Panc1 (cell line): Measurements from ENCODE around the gene SLC6A17. TPM values are rescaled to one million over a fixed set of nuclear protein-coding genes. Genes with fewer than 3 reads are reported as not detected.

Source experiments
- ATAC-seq: fragments of 200-7000 bp; cut with Tn5 transposase; 2 replicates; pipeline ENCODE4 v1.9.1; 2020; ENCODE audit warnings: mild to moderate bottlenecking, moderate library complexity
- BruUV-seq: library from RNA; stranded (reverse); fragments of 400-500 nt; replicated peaks from 2 replicates; lab custom pipeline; 2021; lab: Mats Ljungman, UMichigan
- CTCF ChIA-PET: fragments of 300-600 bp; sonication (Branson Sonifier 250); formaldehyde crosslinking; loops from one replicate; lab custom pipeline; 2022; ENCODE audit warnings: antibody characterized with exemption; lab: Charles Lee
- POLR2A ChIA-PET: fragments of 300-600 bp; sonication (Branson Sonifier 250); formaldehyde crosslinking; loops from one replicate; lab custom pipeline; 2022; ENCODE audit warnings: antibody characterized with exemption; lab: Charles Lee
- DNase-seq: peaks from one replicate; pipeline ENCODE4 v3.0.0-alpha.2; 2010; ENCODE audit warnings: low read depth, low spot score
- H3K27ac ChIP-seq: 2 replicates; pipeline ENCODE4 v1.5.1; 2011; ENCODE audit warnings: mild to moderate bottlenecking, low read length, inconsistent platforms
- H3K27me3 ChIP-seq: fragments of 200-500 bp; sonication (Bioruptor generic); 2 replicates; pipeline ENCODE4 v1.6.0; 2014; ENCODE audit warnings: low read length, inconsistent platforms; ENCODE audit not compliant: control insufficient read depth, insufficient read depth
- H3K36me3 ChIP-seq: fragments of 200-500 bp; sonication (Bioruptor generic); 2 replicates; pipeline ENCODE4 v1.5.1; 2014; ENCODE audit warnings: inconsistent platforms, mild to moderate bottlenecking, low read length, moderate library complexity; ENCODE audit not compliant: control insufficient read depth, insufficient read depth
- H3K4me1 ChIP-seq: 2 replicates; pipeline ENCODE4 v1.5.1; 2011; ENCODE audit warnings: inconsistent platforms, mild to moderate bottlenecking, low read length, moderate library complexity; ENCODE audit not compliant: control insufficient read depth, insufficient read depth
- H3K4me3 ChIP-seq, 2 experiments: 2 replicates each; pipeline ENCODE4 v1.5.1; 2011 to 2012; ENCODE audit warnings: low read depth in 2 of 2, low read length in 2 of 2, mild to moderate bottlenecking in 2 of 2, inconsistent platforms in 1 of 2, moderate library complexity in 1 of 2
- H3K9me3 ChIP-seq: fragments of 200-500 bp; sonication (Bioruptor generic); 2 replicates; pipeline ENCODE4 v1.5.1; 2014; ENCODE audit warnings: low read depth, mild to moderate bottlenecking, inconsistent platforms, low read length, moderate library complexity; ENCODE audit not compliant: control insufficient read depth, insufficient read depth
- POLR2AphosphoS5 ChIP-seq: IDR thresholded peaks from 2 replicates; pipeline ENCODE4 v1.6.1; 2012; ENCODE audit warnings: mild to moderate bottlenecking, low read depth, low read length, moderate library complexity
- SIN3A ChIP-seq: IDR thresholded peaks from 2 replicates; pipeline ENCODE4 v1.6.1; 2012; ENCODE audit warnings: low read depth, mild to moderate bottlenecking, low read length, moderate library complexity, borderline replicate concordance; ENCODE audit not compliant: insufficient read depth
- TCF7L2 ChIP-seq: IDR thresholded peaks from 2 replicates; pipeline ENCODE4 v1.6.1; 2011; ENCODE audit warnings: mild to moderate bottlenecking, low read depth, low read length, inconsistent platforms
- in situ Hi-C: cut with HindIII; loops from 2 replicates; pipeline ENCODE4 v1.10.0; 2016; ENCODE audit warnings: low sequenced_read_pairs, low pct_unique_long_range_greater_than_20kb
- intact Hi-C: fragments of 100-400 bp; cut with micrococcal nuclease; formaldehyde crosslinking; loops from one replicate; pipeline ENCODE4 v1.10.0; 2022; ENCODE audit not compliant: unreplicated experiment
- total RNA-seq: library from RNA; stranded (reverse); gene quantifications from one replicate; pipeline ENCODE4 v1.2.1, GENCODE V29; 2021; ENCODE audit not compliant: unreplicated experiment
- TF ChIP-seq, protein P1 (sequence below), 2 experiments: IDR thresholded peaks; 2 replicates each; pipeline ENCODE4 v1.6.1; 2011 to 2012; ENCODE audit warnings: low read depth in 2 of 2, control low read depth in 1 of 2, low read length in 1 of 2, mild to moderate bottlenecking in 1 of 2, moderate library complexity in 1 of 2; ENCODE audit not compliant: insufficient read depth in 1 of 2
- TF ChIP-seq, protein P2 (sequence below): fragments of 450-650 bp; IDR thresholded peaks from 2 replicates; pipeline ENCODE4 v1.5.1; 2017; ENCODE audit warnings: mild to moderate bottlenecking

SLC6A17 gene
- total RNA-seq, 1 experiment from 2014 or later = 5.7 TPM

DNA sequence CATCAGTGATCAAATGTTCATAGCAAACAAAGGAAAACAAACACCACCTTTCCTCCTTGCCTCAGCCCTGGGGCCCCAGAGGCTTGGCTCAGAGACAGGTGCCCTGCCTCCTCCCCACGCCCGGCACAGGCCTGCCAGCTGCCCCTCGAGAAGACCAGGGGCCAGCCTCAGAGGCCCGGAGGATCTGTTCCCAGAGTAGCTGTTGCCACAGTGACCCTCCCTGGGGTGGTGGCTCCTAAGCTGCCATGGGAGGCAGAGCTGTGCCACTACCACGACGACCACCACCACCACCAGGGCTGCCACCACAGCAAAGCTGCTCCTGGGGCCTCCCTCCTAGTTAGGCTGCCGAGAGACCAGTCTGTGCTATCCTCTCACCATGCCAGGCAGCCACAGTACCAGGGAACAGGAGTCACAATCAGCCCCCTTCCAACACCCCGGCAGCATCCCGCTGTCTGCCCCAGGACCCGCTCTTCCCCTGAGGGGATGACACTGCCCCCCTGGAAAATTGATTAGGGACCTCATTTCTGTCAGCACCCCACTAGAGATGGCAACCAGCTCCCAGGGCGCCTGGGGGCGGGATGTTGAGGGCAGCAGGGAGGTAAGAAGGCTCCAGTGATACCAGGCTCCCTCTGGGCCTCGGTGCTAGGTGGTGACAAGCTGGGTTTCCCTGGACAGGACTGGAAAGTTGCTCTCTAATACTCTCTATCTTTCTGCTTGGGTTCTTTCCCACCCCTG, 90.3 kb downstream of the SLC6A17 start:
- DNase-seq (no peak), ATAC-seq (no peak)
- Histone ChIP-seq H3K4me3 (no peak overlapping the region), H3K9me3 (no peaks in the 10 kb centered on the region), H3K27ac (no peak overlapping the region), H3K27me3 (no peaks in the 10 kb centered on the region), H3K36me3 (no peaks in the 10 kb centered on the region), H3K4me1 (peaks cover under 1% of the 10 kb centered on the region; the same call in 1 of the 2 replicates)
- ChIA-PET POLR2A (interaction anchor here (0.8 kb wide), 1 partner anchor 20 kb away, joined by 3 read pairs; no protein-coding TSS in a partner anchor), CTCF (interaction anchor here (0.6 kb wide), 1 partner anchor 204 kb away, joined by 6 read pairs; no protein-coding TSS in a partner anchor)
- TF ChIP-seq SIN3A = no peak
- TF ChIP-seq, protein P1, sequence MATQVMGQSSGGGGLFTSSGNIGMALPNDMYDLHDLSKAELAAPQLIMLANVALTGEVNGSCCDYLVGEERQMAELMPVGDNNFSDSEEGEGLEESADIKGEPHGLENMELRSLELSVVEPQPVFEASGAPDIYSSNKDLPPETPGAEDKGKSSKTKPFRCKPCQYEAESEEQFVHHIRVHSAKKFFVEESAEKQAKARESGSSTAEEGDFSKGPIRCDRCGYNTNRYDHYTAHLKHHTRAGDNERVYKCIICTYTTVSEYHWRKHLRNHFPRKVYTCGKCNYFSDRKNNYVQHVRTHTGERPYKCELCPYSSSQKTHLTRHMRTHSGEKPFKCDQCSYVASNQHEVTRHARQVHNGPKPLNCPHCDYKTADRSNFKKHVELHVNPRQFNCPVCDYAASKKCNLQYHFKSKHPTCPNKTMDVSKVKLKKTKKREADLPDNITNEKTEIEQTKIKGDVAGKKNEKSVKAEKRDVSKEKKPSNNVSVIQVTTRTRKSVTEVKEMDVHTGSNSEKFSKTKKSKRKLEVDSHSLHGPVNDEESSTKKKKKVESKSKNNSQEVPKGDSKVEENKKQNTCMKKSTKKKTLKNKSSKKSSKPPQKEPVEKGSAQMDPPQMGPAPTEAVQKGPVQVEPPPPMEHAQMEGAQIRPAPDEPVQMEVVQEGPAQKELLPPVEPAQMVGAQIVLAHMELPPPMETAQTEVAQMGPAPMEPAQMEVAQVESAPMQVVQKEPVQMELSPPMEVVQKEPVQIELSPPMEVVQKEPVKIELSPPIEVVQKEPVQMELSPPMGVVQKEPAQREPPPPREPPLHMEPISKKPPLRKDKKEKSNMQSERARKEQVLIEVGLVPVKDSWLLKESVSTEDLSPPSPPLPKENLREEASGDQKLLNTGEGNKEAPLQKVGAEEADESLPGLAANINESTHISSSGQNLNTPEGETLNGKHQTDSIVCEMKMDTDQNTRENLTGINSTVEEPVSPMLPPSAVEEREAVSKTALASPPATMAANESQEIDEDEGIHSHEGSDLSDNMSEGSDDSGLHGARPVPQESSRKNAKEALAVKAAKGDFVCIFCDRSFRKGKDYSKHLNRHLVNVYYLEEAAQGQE (IDR thresholded peaks at IDR 0.05; ENCODE audit: insufficient read depth in 1 of 2, low read depth in 2 of 2, low read length in 1 of 2) = no peak
- no peak for TF ChIP-seq TCF7L2
- TF ChIP-seq, protein P2, sequence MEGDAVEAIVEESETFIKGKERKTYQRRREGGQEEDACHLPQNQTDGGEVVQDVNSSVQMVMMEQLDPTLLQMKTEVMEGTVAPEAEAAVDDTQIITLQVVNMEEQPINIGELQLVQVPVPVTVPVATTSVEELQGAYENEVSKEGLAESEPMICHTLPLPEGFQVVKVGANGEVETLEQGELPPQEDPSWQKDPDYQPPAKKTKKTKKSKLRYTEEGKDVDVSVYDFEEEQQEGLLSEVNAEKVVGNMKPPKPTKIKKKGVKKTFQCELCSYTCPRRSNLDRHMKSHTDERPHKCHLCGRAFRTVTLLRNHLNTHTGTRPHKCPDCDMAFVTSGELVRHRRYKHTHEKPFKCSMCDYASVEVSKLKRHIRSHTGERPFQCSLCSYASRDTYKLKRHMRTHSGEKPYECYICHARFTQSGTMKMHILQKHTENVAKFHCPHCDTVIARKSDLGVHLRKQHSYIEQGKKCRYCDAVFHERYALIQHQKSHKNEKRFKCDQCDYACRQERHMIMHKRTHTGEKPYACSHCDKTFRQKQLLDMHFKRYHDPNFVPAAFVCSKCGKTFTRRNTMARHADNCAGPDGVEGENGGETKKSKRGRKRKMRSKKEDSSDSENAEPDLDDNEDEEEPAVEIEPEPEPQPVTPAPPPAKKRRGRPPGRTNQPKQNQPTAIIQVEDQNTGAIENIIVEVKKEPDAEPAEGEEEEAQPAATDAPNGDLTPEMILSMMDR = no peak
- no peak for TF ChIP-seq POLR2AphosphoS5
- BruUV-seq = no TSS peak
- intact Hi-C loops (no loop called here), in situ Hi-C loops (no loop called here)

DNA sequence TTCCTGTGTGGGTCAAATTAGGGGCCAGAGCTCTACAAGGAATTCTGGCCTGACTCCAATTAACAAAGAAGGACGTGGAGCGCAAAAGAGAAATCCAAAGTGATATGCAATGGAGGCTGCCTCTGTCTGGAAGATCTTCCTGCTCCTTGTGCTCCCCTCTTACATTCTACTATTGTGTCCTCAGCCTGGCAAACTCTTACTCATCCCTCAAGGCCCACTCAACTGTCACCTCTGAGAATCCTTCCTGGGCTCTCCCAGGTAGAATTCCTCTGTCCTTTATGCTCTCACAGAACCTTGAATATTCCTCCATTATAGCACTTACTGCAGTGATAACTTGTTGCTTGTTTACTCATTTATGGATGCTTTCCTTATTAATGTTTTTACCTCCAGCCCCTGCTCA, 91.2 kb downstream of the SLC6A17 start:
- H3K4me3 ChIP-seq = no peak overlapping the region
- ChIA-PET CTCF (interaction anchor here (0.6 kb wide), 1 partner anchor 203 kb away, joined by 6 read pairs; no protein-coding TSS in a partner anchor), POLR2A (interaction anchor here (0.8 kb wide), 1 partner anchor 21 kb away, joined by 3 read pairs; no protein-coding TSS in a partner anchor)
- no TSS peak for BruUV-seq
- H3K9me3 ChIP-seq = no peaks in the 10 kb centered on the region
- H3K36me3 ChIP-seq = no peaks in the 10 kb centered on the region
- ATAC-seq (no peak), DNase-seq (no peak)
- TF ChIP-seq POLR2AphosphoS5 (no peak), TCF7L2 (no peak), SIN3A (no peak)
- TF ChIP-seq, protein P2 = no peak
- TF ChIP-seq, protein P1 (IDR thresholded peaks at IDR 0.05; ENCODE audit: insufficient read depth in 1 of 2, low read depth in 2 of 2, low read length in 1 of 2) = no peak
- no peaks in the 10 kb centered on the region for H3K27me3 ChIP-seq
- in situ Hi-C loops (no loop called here), intact Hi-C loops (no loop called here)
- H3K4me1 ChIP-seq = no peaks in the 10 kb centered on the region
- H3K27ac ChIP-seq = no peak overlapping the region
